CD8-positive, alpha-beta memory T cell (primary cell): ENCODE data around the gene C4orf50. TPM values are rescaled to one million over a fixed set of nuclear protein-coding genes. Genes with fewer than 3 reads are reported as not detected.

Experiments used
- CTCF ChIA-PET: fragments of 350-600 bp; sonication (Branson Sonifier 250); formaldehyde crosslinking; loops from one replicate; lab custom pipeline; 2021; ENCODE audit warnings: antibody characterized with exemption; lab: Charles Lee
- POLR2A ChIA-PET: fragments of 350-600 bp; sonication (Branson Sonifier 250); formaldehyde crosslinking; loops from one replicate; lab custom pipeline; 2021; ENCODE audit warnings: antibody characterized with exemption; lab: Charles Lee
- DNase-seq, 5 donors: peaks; one replicate each; pipeline versions ENCODE4 v3.0.0 to v3.0.0-alpha.2; 2020 to 2022; ENCODE audit warnings: mixed read lengths in 1 of 5
- H3K27ac ChIP-seq: one replicate; pipeline ENCODE4 v1.7.0; 2013; ENCODE audit warnings: low read depth, mild to moderate bottlenecking, low read length, moderate library complexity
- H3K27me3 ChIP-seq: 2 replicates; pipeline ENCODE4 v1.7.0; 2013; ENCODE audit warnings: low read length, mild to moderate bottlenecking; ENCODE audit not compliant: insufficient read depth, poor library complexity, severe bottlenecking
- H3K36me3 ChIP-seq: 2 replicates; pipeline ENCODE4 v1.7.0; 2013; ENCODE audit warnings: mild to moderate bottlenecking, low read length, moderate library complexity; ENCODE audit not compliant: insufficient read depth
- H3K4me1 ChIP-seq: 2 replicates; pipeline ENCODE4 v1.7.0; 2013; ENCODE audit warnings: mild to moderate bottlenecking, low read length, moderate library complexity; ENCODE audit not compliant: insufficient read depth
- H3K4me3 ChIP-seq: 2 replicates; pipeline ENCODE4 v1.7.0; 2013; ENCODE audit warnings: mild to moderate bottlenecking, low read length
- H3K9me3 ChIP-seq: 2 replicates; pipeline ENCODE4 v1.7.0; 2013; ENCODE audit warnings: mild to moderate bottlenecking, low read length
- H3K27ac Mint-ChIP-seq, 8 donors: one replicate each; pipeline ENCODE4 v1.8.0; 2020 to 2021; ENCODE audit warnings: mixed read lengths in 8 of 8, mild to moderate bottlenecking in 6 of 8, inconsistent platforms in 3 of 8, moderate library complexity in 3 of 8
- H3K27me3 Mint-ChIP-seq, 2 donors: one replicate each; pipeline ENCODE4 v1.8.0; 2020 to 2021; ENCODE audit warnings: mixed read lengths in 2 of 2, mild to moderate bottlenecking in 1 of 2, moderate library complexity in 1 of 2
- H3K36me3 Mint-ChIP-seq, 3 donors: one replicate each; pipeline ENCODE4 v1.8.0; 2020 to 2021; ENCODE audit warnings: mixed read lengths in 3 of 3, inconsistent platforms in 1 of 3, mild to moderate bottlenecking in 1 of 3
- H3K4me1 Mint-ChIP-seq, 3 donors: one replicate each; pipeline ENCODE4 v1.8.0; 2020 to 2021; ENCODE audit warnings: mixed read lengths in 3 of 3, inconsistent platforms in 1 of 3, mild to moderate bottlenecking in 1 of 3
- H3K4me3 Mint-ChIP-seq, 7 donors: one replicate each; pipeline ENCODE4 v1.8.0; 2020 to 2021; ENCODE audit warnings: mixed read lengths in 7 of 7, mild to moderate bottlenecking in 6 of 7, moderate library complexity in 4 of 7, inconsistent platforms in 2 of 7
- H3K9me3 Mint-ChIP-seq, 5 donors: one replicate each; pipeline ENCODE4 v1.8.0; 2020 to 2022; ENCODE audit warnings: mixed read lengths in 5 of 5, mild to moderate bottlenecking in 3 of 5, moderate library complexity in 2 of 5, inconsistent platforms in 1 of 5
- polyA plus RNA-seq: library from polyadenylated mRNA; unstranded; fragments of 300-500 nt; fragmentation: Illumina TruSeq; gene quantifications from one replicate; pipeline ENCODE4 v1.2.3, GENCODE V29; 2021
- total RNA-seq, 2 experiments: library from RNA; stranded (reverse); gene quantifications; one replicate each; pipeline ENCODE4 v1.2.3, GENCODE V29; 2021

The C4orf50 gene
- total and polyA plus RNA-seq, 3 experiments from 2014 or later: 0.08 to 0.37 (median 0.24) TPM

DNA sequence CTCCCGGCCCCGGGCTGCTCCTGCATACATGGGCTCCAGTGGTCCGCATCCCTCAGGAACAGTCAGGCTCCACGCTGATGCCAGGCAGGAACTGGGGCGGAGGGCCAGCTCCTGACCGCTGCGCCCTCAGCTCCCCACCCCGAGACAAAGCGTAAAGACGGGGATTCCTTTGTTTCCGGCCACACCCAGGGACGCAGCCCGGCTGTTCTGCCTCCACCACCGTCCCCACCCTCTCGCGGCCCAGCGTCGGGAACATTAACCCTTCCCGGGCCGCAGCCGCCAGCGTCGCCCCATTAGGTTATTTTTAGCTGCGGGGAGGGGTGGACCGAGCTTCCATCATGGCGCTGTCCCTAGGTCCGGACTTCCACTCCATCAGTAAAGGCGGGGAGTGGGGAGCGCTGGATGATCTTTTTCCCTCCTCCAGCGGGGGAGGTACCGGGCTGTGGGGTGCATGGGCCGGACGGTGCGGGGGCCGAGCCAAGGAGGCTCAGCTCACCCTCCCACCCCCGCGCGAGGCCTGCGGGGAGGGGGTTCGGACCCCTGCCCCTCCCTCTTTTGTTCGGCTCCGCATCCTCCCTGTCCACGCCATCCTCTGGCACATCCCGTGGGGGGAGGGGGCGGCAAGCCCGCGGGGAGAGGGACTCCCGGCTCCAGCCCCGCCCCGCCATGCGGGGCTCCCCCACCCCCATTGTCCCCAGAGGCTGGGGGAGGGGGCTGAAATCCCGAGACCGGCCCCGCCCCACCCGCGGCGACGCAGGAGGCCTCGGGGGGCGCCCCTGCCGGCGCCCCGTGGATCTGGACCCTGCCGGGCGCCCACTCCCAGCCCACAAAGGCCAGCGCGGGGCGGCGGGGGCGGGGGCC, 130.6 kb downstream of the C4orf50 start:
- H3K9me3 ChIP-seq: no peaks in the 10 kb centered on the region
- no peak overlapping the region for H3K27ac ChIP-seq
- peaks cover 16% of the 10 kb centered on the region for H3K27me3 ChIP-seq
- Mint-ChIP-seq H3K27me3 (peaks cover 50 to 67% of the 10 kb centered on the region in 2 donors), H3K4me3 (no peak overlapping the region), H3K27ac (no peak overlapping the region), H3K36me3 (no peaks in the 10 kb centered on the region), H3K4me1 (peaks cover 0 to 11% (median 2%) of the 10 kb centered on the region in 3 donors), H3K9me3 (peaks cover 0 to 5% (median 0%) of the 10 kb centered on the region in 5 donors)
- no peak for DNase-seq
- H3K4me3 ChIP-seq: no peak overlapping the region
- no peaks in the 10 kb centered on the region for H3K4me1 ChIP-seq
- no peaks in the 10 kb centered on the region for H3K36me3 ChIP-seq
- ChIA-PET POLR2A (no interaction called here), CTCF (no interaction called here)

DNA sequence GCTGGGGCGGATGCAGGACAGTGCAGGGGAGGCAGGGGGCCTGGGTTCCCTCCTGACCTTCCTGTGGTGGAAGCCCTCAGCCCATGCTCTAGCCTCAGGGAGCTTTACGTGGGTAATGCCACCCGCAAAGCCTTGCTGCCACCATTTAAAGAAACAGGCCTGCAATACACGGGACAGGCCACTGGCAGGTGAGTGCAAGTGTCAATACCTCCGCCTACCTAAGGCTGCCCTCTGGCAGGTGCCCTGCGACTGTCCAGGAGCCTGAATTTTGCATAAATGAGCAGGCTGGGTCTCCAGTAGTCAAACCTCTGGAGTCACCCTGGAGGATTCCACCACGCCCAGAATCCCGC, 131.2 kb downstream of the C4orf50 start:
- ChIA-PET CTCF (no interaction called here), POLR2A (no interaction called here)
- H3K9me3 ChIP-seq: no peaks in the 10 kb centered on the region
- Mint-ChIP-seq H3K9me3 (peaks cover 0 to 5% (median 0%) of the 10 kb centered on the region in 5 donors), H3K4me1 (peaks cover 0 to 11% (median 2%) of the 10 kb centered on the region in 3 donors), H3K27me3 (peaks cover 49 to 68% of the 10 kb centered on the region in 2 donors), H3K27ac (no peak overlapping the region), H3K4me3 (no peak overlapping the region), H3K36me3 (no peaks in the 10 kb centered on the region)
- no peak overlapping the region for H3K4me3 ChIP-seq
- H3K36me3 ChIP-seq: no peaks in the 10 kb centered on the region
- no peaks in the 10 kb centered on the region for H3K4me1 ChIP-seq
- peaks cover 15% of the 10 kb centered on the region for H3K27me3 ChIP-seq
- no peak overlapping the region for H3K27ac ChIP-seq
- DNase-seq: no peak

DNA sequence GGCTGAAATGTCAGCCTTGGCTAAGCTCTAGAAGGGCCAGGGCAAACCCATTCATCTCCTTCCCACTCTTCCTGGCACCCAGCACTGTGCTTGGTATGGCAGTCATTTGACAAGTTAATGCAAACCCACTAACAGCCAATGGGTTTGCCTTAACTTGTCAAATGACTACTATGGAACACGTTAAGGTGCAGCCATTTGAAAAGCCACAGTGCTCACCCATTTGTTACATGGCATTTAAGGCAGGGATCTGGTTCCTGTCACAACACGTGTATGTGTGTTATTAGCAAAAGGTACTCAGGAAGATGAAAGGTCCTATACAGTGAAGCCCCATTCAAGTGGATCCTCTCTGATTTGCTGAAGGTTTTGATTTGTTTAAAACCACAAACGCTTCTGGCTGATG, 132.5 kb downstream of the C4orf50 start:
- H3K9me3 Mint-ChIP-seq: peaks cover 0 to 5% (median 0%) of the 10 kb centered on the region in 5 donors
- H3K4me3 Mint-ChIP-seq: no peak overlapping the region
- ChIA-PET POLR2A (no interaction called here), CTCF (no interaction called here)
- H3K36me3 ChIP-seq: no peaks in the 10 kb centered on the region
- H3K4me1 ChIP-seq: no peaks in the 10 kb centered on the region
- no peak overlapping the region for H3K27ac ChIP-seq
- no peak overlapping the region for H3K4me3 ChIP-seq
- H3K27me3 Mint-ChIP-seq: peaks cover 42 to 56% of the 10 kb centered on the region in 2 donors
- no peaks in the 10 kb centered on the region for H3K36me3 Mint-ChIP-seq
- peaks cover 0 to 11% (median 2%) of the 10 kb centered on the region in 3 donors for H3K4me1 Mint-ChIP-seq
- no peaks in the 10 kb centered on the region for H3K9me3 ChIP-seq
- no peak for DNase-seq
- H3K27me3 ChIP-seq: peaks cover 11% of the 10 kb centered on the region
- no peak overlapping the region for H3K27ac Mint-ChIP-seq

DNA sequence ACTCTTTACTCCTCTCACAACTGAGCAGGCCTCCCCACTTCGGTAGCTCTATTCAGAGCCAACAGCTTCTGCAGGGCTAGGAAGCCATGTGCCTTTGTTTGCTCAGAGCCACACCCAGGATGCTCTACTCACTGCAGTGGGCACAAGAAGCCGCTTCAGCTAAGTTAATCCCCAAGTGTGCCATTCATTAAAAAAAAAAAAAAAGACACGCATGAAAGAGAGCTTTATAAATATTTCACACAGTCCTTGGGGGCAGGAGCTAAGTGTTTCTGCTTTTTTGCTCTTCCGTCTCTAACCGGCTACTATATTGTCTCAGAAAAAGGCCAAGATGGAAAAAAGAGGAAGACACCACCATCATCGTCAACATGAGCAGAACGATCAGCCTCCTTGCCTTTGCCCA, 133.4 kb downstream of the C4orf50 start:
- no peaks in the 10 kb centered on the region for H3K9me3 ChIP-seq
- H3K4me1 ChIP-seq: no peaks in the 10 kb centered on the region
- POLR2A ChIA-PET: no interaction called here
- no peak for DNase-seq
- no peak overlapping the region for H3K4me3 Mint-ChIP-seq
- H3K36me3 Mint-ChIP-seq: no peaks in the 10 kb centered on the region
- H3K9me3 Mint-ChIP-seq: peaks cover 0 to 4% (median 0%) of the 10 kb centered on the region in 5 donors
- CTCF ChIA-PET: no interaction called here
- no peak overlapping the region for H3K27ac Mint-ChIP-seq
- H3K27ac ChIP-seq: no peak overlapping the region
- peaks cover 39 to 57% of the 10 kb centered on the region in 2 donors for H3K27me3 Mint-ChIP-seq
- H3K36me3 ChIP-seq: no peaks in the 10 kb centered on the region
- H3K4me3 ChIP-seq: no peak overlapping the region
- H3K4me1 Mint-ChIP-seq: peaks cover 0 to 8% (median 2%) of the 10 kb centered on the region in 3 donors
- H3K27me3 ChIP-seq: peaks cover 10% of the 10 kb centered on the region

DNA sequence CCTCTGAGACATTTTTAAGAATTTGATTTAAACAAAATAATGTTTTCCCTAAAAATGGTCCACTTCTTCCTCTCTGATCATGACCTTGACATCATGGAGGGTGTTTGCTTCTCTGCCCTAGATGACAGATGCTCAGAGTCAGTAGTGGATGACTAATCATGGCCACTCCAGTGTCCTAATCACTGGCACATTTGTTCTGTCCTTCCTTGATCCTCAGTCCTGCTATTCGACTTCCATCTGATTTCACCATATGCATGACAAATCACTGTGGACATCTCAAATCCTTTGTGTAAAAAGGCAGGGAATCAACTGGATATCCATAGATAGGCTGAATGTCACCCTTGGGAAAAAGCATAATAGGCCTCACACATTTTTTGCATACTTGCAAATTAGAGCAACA, 134.3 kb downstream of the C4orf50 start:
- no peak for DNase-seq
- Histone ChIP-seq H3K27me3 (peaks cover 3% of the 10 kb centered on the region), H3K4me3 (no peak overlapping the region), H3K9me3 (no peaks in the 10 kb centered on the region), H3K36me3 (no peaks in the 10 kb centered on the region), H3K4me1 (no peaks in the 10 kb centered on the region), H3K27ac (no peak overlapping the region)
- Mint-ChIP-seq H3K27me3 (peaks cover 31 to 50% of the 10 kb centered on the region in 2 donors), H3K4me1 (peaks cover 0 to 7% (median 2%) of the 10 kb centered on the region in 3 donors), H3K9me3 (peaks cover 0 to 7% (median 0%) of the 10 kb centered on the region in 5 donors), H3K27ac (no peak overlapping the region), H3K4me3 (no peak overlapping the region), H3K36me3 (no peaks in the 10 kb centered on the region)
- CTCF ChIA-PET: no interaction called here
- POLR2A ChIA-PET: no interaction called here

DNA sequence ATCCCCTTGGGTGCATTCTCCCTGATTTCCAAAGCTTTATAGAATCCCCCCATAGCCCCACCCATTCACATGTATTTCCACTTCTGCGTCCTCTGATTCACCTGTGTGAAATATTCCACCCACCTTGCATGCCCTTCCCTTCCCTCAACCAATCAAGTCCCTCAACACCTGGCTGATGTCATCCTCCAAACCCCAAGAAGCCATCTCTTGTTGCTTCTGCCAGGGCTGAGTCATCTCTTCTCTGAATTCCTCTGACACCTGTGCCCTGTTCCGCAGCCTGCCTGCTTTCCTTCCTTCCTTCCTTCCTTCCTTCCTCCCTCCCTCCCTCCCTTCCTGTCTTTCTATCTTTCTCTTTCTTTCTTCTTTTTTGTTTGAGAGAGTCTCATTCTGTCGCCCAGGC, 135.3 kb downstream of the C4orf50 start:
- peaks cover 0 to 8% (median 0%) of the 10 kb centered on the region in 5 donors for H3K9me3 Mint-ChIP-seq
- Histone ChIP-seq H3K27me3 (no peaks in the 10 kb centered on the region), H3K4me1 (no peaks in the 10 kb centered on the region), H3K36me3 (no peaks in the 10 kb centered on the region), H3K9me3 (no peaks in the 10 kb centered on the region), H3K27ac (no peak overlapping the region), H3K4me3 (no peak overlapping the region)
- ChIA-PET CTCF (no interaction called here), POLR2A (no interaction called here)
- H3K4me3 Mint-ChIP-seq: no peak overlapping the region
- peaks cover 0 to 4% (median 0%) of the 10 kb centered on the region in 3 donors for H3K4me1 Mint-ChIP-seq
- DNase-seq: no peak
- H3K36me3 Mint-ChIP-seq: no peaks in the 10 kb centered on the region
- peaks cover 29 to 52% of the 10 kb centered on the region in 2 donors for H3K27me3 Mint-ChIP-seq
- H3K27ac Mint-ChIP-seq: no peak overlapping the region

DNA sequence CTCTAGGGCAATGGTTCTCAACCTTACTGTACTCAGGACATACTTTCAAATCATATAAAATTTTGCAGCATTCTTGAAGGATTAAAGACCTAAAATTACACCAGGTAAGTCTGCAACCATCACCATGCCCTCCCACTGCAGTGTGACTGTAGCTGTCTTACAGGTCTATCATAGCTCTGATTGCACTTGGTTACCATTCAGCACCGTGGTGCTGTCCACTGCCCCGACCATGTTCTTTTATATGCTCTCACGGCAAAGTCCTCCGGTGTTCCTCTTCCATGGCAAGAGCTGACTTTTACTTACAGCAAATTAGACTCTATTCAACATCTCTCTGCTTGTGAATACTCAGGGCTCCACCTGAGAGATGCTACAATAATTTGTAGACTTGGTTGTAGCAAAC, 136.9 kb downstream of the C4orf50 start:
- H3K27ac ChIP-seq: no peak overlapping the region
- no peak overlapping the region for H3K4me3 ChIP-seq
- H3K36me3 ChIP-seq: no peaks in the 10 kb centered on the region
- no peaks in the 10 kb centered on the region for H3K27me3 ChIP-seq
- Mint-ChIP-seq H3K4me3 (no peak overlapping the region), H3K36me3 (no peaks in the 10 kb centered on the region), H3K4me1 (no peaks in the 10 kb centered on the region), H3K27me3 (peaks cover 24 to 40% of the 10 kb centered on the region in 2 donors), H3K27ac (no peak overlapping the region), H3K9me3 (peaks cover 0 to 8% (median 0%) of the 10 kb centered on the region in 5 donors)
- CTCF ChIA-PET: no interaction called here
- DNase-seq: no peak
- no peaks in the 10 kb centered on the region for H3K4me1 ChIP-seq
- POLR2A ChIA-PET: no interaction called here
- H3K9me3 ChIP-seq: no peaks in the 10 kb centered on the region

DNA sequence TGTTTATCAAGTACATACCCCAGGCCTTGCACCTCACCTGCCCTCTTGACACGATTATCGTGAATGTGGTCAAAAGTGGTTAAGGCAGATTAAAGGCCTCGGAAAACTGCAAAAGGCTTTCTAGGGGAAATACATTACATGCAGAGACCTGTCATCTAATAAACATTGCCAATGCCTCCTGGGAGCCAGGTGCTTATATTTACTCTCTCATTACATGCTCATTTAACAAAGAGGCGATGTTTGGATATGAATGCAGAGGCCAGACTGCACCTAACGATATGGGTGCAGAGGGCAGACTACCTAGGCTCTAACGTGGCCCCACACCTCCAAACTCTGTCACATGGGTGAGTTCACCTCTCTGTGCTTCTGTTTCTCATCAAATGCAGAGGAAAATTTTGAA, 139.9 kb downstream of the C4orf50 start:
- H3K27ac ChIP-seq: no peak overlapping the region
- ChIA-PET CTCF (no interaction called here), POLR2A (no interaction called here)
- DNase-seq: no peak
- Mint-ChIP-seq H3K27me3 (peaks cover 18 to 20% of the 10 kb centered on the region in 2 donors), H3K36me3 (no peaks in the 10 kb centered on the region), H3K4me3 (no peak overlapping the region), H3K4me1 (no peaks in the 10 kb centered on the region), H3K9me3 (peaks cover 0 to 6% (median 2%) of the 10 kb centered on the region in 5 donors), H3K27ac (no peak overlapping the region)
- H3K9me3 ChIP-seq: no peaks in the 10 kb centered on the region
- H3K27me3 ChIP-seq: no peaks in the 10 kb centered on the region
- H3K4me1 ChIP-seq: no peaks in the 10 kb centered on the region
- H3K36me3 ChIP-seq: no peaks in the 10 kb centered on the region
- H3K4me3 ChIP-seq: no peak overlapping the region
